ENCODE data around the gene CCL18. TPM values are rescaled to one million over a fixed set of nuclear protein-coding genes. Genes with fewer than 3 reads are reported as not detected.

CCL18 gene
- total and polyA plus RNA-seq, 9 of the 15 experiments (the other 6 are each of a cell fraction or from before 2014, with no cell fraction given) = not detected

DNA sequence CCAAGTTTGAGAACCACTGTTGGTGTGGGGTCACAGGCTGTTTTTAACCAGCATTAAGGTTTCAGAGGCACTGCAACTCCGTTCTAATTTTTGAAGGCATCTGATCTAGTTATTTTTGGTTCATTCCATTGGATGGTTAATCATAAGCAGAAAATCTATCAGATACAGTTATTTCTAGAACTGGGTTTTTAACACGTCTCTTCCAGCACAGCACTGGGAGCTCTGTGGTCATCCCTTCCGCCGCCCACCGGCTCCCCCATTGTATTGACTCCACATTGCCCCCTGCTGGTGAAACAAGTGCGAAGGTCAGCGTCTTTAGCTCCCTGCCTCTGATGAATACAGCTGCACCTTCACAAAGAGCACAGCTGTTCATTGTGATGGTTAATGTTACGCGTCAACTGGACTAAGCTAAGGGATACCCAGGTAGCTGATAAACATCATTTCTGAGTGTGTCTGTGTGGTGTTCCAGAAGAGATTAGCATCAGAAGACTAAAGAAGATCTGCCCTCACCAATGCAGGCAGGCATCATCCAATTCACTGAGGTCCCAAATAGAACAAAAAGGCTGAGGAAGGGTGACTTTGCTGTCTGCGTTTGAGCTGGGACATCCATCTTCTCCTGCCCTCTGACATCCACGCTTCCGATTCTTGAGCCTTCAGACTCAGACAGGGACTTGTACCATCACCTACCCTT is 8.5 kb downstream of the CCL18 start (continued):
- TF ChIP-seq U2AF1 (optimal IDR thresholded peaks at IDR 0.05; ENCODE audit: low read depth, low read length) (no peak), DPF2 (IDR thresholded peaks at IDR 0.05) (no peak), ZC3H11A (IDR thresholded peaks at IDR 0.05; ENCODE audit: low read depth, low read length) (no peak), ZNF436 (CRISPR knock-in tag; IDR thresholded peaks at IDR 0.05) (no peak), MCM7 (IDR thresholded peaks at IDR 0.05) (no peak), NONO (IDR thresholded peaks at IDR 0.05; ENCODE audit: low read depth in 2 of 2, low read length in 1 of 2) (no peak), RBFOX2 (IDR thresholded peaks at IDR 0.05; ENCODE audit: low read depth, low read length) (no peak), ZNF830 (CRISPR knock-in tag; IDR thresholded peaks at IDR 0.05) (no peak), EGR1 (conservative IDR thresholded peaks at IDR 0.05) (peak; percentile 46), JUNB (CRISPR knock-in tag; conservative IDR thresholded peaks at IDR 0.05) (no peak), MAZ (CRISPR knock-in tag; conservative IDR thresholded peaks at IDR 0.05 in 1 of 2, IDR thresholded peaks at IDR 0.05 in 1 of 2) (no peak), ZNF589 (CRISPR knock-in tag; IDR thresholded peaks at IDR 0.05; ENCODE audit: low read depth) (no peak), ZBTB7A (IDR thresholded peaks at IDR 0.05; ENCODE audit: borderline replicate concordance, control insufficient read depth, low read depth, low read length) (peak; percentile 63; the same call in 1 of the 2 replicates), CHD4 (IDR thresholded peaks at IDR 0.05; ENCODE audit: insufficient read depth, insufficient replicate concordance, low read depth, low read length, poor library complexity, severe bottlenecking) (no peak), KLF16 (IDR thresholded peaks at IDR 0.05) (no peak), NFIX (CRISPR knock-in tag; IDR thresholded peaks at IDR 0.05; ENCODE audit: low read depth) (no peak), ZNF707 (CRISPR knock-in tag; conservative IDR thresholded peaks at IDR 0.05) (no peak), ZNF146 (CRISPR knock-in tag; IDR thresholded peaks at IDR 0.05; ENCODE audit: unreplicated experiment) (no peak), SMC3 (conservative IDR thresholded peaks at IDR 0.05; ENCODE audit: insufficient read depth, low read depth, low read length) (peak; percentile 58)
- TF ChIP-seq, protein P1, sequence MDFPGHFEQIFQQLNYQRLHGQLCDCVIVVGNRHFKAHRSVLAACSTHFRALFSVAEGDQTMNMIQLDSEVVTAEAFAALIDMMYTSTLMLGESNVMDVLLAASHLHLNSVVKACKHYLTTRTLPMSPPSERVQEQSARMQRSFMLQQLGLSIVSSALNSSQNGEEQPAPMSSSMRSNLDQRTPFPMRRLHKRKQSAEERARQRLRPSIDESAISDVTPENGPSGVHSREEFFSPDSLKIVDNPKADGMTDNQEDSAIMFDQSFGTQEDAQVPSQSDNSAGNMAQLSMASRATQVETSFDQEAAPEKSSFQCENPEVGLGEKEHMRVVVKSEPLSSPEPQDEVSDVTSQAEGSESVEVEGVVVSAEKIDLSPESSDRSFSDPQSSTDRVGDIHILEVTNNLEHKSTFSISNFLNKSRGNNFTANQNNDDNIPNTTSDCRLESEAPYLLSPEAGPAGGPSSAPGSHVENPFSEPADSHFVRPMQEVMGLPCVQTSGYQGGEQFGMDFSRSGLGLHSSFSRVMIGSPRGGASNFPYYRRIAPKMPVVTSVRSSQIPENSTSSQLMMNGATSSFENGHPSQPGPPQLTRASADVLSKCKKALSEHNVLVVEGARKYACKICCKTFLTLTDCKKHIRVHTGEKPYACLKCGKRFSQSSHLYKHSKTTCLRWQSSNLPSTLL (IDR thresholded peaks at IDR 0.05) = no peak
- TF ChIP-seq, protein P2, sequence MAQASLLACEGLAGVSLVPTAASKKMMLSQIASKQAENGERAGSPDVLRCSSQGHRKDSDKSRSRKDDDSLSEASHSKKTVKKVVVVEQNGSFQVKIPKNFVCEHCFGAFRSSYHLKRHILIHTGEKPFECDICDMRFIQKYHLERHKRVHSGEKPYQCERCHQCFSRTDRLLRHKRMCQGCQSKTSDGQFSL (CRISPR knock-in tag; IDR thresholded peaks at IDR 0.05) = peak; percentile 44; the same call in 1 of the 2 replicates
- TF ChIP-seq, protein P2 (tag; IDR thresholded peaks at IDR 0.05) = 0 out of 4 replicates have a peak, but pooled peaks of 1 of the 2 experiments have one; percentile 28
- TF ChIP-seq, protein P3, sequence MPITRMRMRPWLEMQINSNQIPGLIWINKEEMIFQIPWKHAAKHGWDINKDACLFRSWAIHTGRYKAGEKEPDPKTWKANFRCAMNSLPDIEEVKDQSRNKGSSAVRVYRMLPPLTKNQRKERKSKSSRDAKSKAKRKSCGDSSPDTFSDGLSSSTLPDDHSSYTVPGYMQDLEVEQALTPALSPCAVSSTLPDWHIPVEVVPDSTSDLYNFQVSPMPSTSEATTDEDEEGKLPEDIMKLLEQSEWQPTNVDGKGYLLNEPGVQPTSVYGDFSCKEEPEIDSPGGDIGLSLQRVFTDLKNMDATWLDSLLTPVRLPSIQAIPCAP (CRISPR knock-in tag; IDR thresholded peaks at IDR 0.05; ENCODE audit: borderline replicate concordance) = no peak
